IPS-NIHi11 (cell line): Measurements from ENCODE around the gene KPNB1.

Experiments used
- DNase-seq: peaks from one replicate; pipeline ENCODE4 v3.0.0; 2012; ENCODE audit warnings: mixed read lengths, low spot score

KPNB1 gene

GRCh38 chr17:47649153-47649971 lies at the start of gene KPNB1:
TSS of gene KPNB1 (plus strand) at chr17:47649919. CDS start at chr17:47650245, 326 bp downstream.
- DNase-seq, result peak; percentile 88

- DNase-seq, result no peak
Observed at GRCh38 chr17:47603830-47604597, 45.7 kb upstream of the KPNB1 start.

- DNase-seq, result no peak
Observed at GRCh38 chr17:47604598-47604927, 45.2 kb upstream of the KPNB1 start.

- no peak for DNase-seq
Observed at GRCh38 chr17:47605011-47605410, 44.7 kb upstream of the KPNB1 start.

- DNase-seq, result no peak
Observed at GRCh38 chr17:47607481-47607880, 42.2 kb upstream of the KPNB1 start.

GRCh38 chr17:47611372-47612350 lies 38.1 kb upstream of the KPNB1 start:
- DNase-seq, result no peak

- DNase-seq, result peak; percentile 41
Observed at GRCh38 chr17:47615766-47616424, 33.8 kb upstream of the KPNB1 start.

- DNase-seq, result peak; percentile 10
Observed at GRCh38 chr17:47618410-47618809, 31.3 kb upstream of the KPNB1 start.

- no peak for DNase-seq
Observed at GRCh38 chr17:47620503-47621245, 29.0 kb upstream of the KPNB1 start.

- peak; percentile 78 for DNase-seq
Observed at GRCh38 chr17:47621293-47622179, 28.2 kb upstream of the KPNB1 start.

GRCh38 chr17:47622180-47622549 lies 27.6 kb upstream of the KPNB1 start:
- no peak for DNase-seq

- no peak for DNase-seq
Observed at GRCh38 chr17:47624727-47625068, 25.0 kb upstream of the KPNB1 start.

GRCh38 chr17:47628014-47628566 lies 21.6 kb upstream of the KPNB1 start:
- no peak for DNase-seq

- DNase-seq, result no peak
Observed at GRCh38 chr17:47629826-47630225, 19.9 kb upstream of the KPNB1 start.

GRCh38 chr17:47630614-47631013 lies 19.1 kb upstream of the KPNB1 start:
- DNase-seq, result no peak

GRCh38 chr17:47632991-47633390 lies 16.7 kb upstream of the KPNB1 start:
- no peak for DNase-seq

GRCh38 chr17:47633996-47634395 lies 15.7 kb upstream of the KPNB1 start:
- DNase-seq, result no peak

- no peak for DNase-seq
Observed at GRCh38 chr17:47634870-47635269, 14.8 kb upstream of the KPNB1 start.

GRCh38 chr17:47635734-47636133 lies 14.0 kb upstream of the KPNB1 start:
- DNase-seq, result no peak
